OCI-LY7 (cell line): ENCODE measurements around the gene GYPC. TPM values are rescaled to one million over a fixed set of nuclear protein-coding genes. Genes with fewer than 3 reads are reported as not detected.
"Not testable (repeated sequence)": the region's sequence is repeated elsewhere in the genome, so short reads cannot be mapped to it uniquely, and the experiment has no call there.

ENCODE experiments used
- BruUV-seq: library from RNA; stranded (reverse); fragments of 400-500 nt; replicated peaks from 2 replicates; lab custom pipeline; 2021; lab: Mats Ljungman, UMichigan
- CTCF ChIA-PET: fragments of 300-600 bp; sonication (Branson Sonifier 250); formaldehyde crosslinking; loops from one replicate; lab custom pipeline; 2022; ENCODE audit warnings: antibody characterized with exemption; ENCODE audit not compliant: unreplicated experiment; lab: Charles Lee
- POLR2A ChIA-PET: fragments of 300-600 bp; sonication (Branson Sonifier 250); formaldehyde crosslinking; loops from one replicate; lab custom pipeline; 2022; ENCODE audit warnings: antibody characterized with exemption; lab: Charles Lee
- DNase-seq: peaks from one replicate; pipeline ENCODE4 v3.0.0-alpha.2; 2015; ENCODE audit warnings: low spot score
- H2AFZ ChIP-seq: fragments of 200-600 bp; sonication (generic), shearing (Covaris generic); 2 replicates; pipeline ENCODE4 v1.6.1; 2014; ENCODE audit warnings: mild to moderate bottlenecking, antibody characterized with exemption, low read length, moderate library complexity
- H3K27ac ChIP-seq: fragments of 200-600 bp; sonication (generic); 2 replicates; pipeline ENCODE4 v1.5.1; 2014; ENCODE audit warnings: mixed run types, low read depth, mild to moderate bottlenecking, moderate library complexity, low read length, inconsistent platforms; ENCODE audit not compliant: poor library complexity, severe bottlenecking
- H3K36me3 ChIP-seq: fragments of 200-600 bp; sonication (generic); 2 replicates; pipeline ENCODE4 v1.6.1; 2014; ENCODE audit warnings: mild to moderate bottlenecking, antibody characterized with exemption, low read length, moderate library complexity, mixed read lengths; ENCODE audit not compliant: insufficient read depth
- H3K4me1 ChIP-seq: fragments of 200-600 bp; sonication (generic); 2 replicates; pipeline ENCODE4 v1.5.1; 2014; ENCODE audit warnings: mild to moderate bottlenecking, low read length; ENCODE audit not compliant: insufficient read depth, poor library complexity, severe bottlenecking
- H3K4me2 ChIP-seq: fragments of 200-600 bp; sonication (generic); 2 replicates; pipeline ENCODE4 v1.6.1; 2014; ENCODE audit warnings: mild to moderate bottlenecking, low read length
- H3K4me3 ChIP-seq: fragments of 200-600 bp; sonication (generic); 2 replicates; pipeline ENCODE4 v1.5.1; 2014; ENCODE audit warnings: mild to moderate bottlenecking, low read depth, low read length; ENCODE audit not compliant: poor library complexity, severe bottlenecking
- H3K79me2 ChIP-seq: fragments of 200-600 bp; sonication (generic); 2 replicates; pipeline ENCODE4 v1.6.1; 2016; ENCODE audit warnings: low read depth, mild to moderate bottlenecking, low read length, moderate library complexity, mixed read lengths; ENCODE audit not compliant: insufficient read depth
- H3K9me2 ChIP-seq: fragments of 200-600 bp; sonication (generic); 2 replicates; pipeline ENCODE4 v1.6.1; 2016; ENCODE audit warnings: mild to moderate bottlenecking, low read length, mixed read lengths; ENCODE audit not compliant: insufficient read depth
- H3K9me3 ChIP-seq: fragments of 200-600 bp; sonication (generic); 2 replicates; pipeline ENCODE4 v1.6.1; 2014; ENCODE audit warnings: mild to moderate bottlenecking, mixed run types, low read length, mixed read lengths
- H4K20me1 ChIP-seq: fragments of 200-600 bp; sonication (generic); 2 replicates; pipeline ENCODE4 v1.6.1; 2014; ENCODE audit warnings: mild to moderate bottlenecking, antibody characterized with exemption, low read length, moderate library complexity, mixed read lengths; ENCODE audit not compliant: insufficient read depth
- EZH2phosphoT487 ChIP-seq: fragments of 200-600 bp; sonication (generic); IDR thresholded peaks from 2 replicates; pipeline ENCODE4 v1.6.1; 2018; ENCODE audit warnings: low read depth, borderline replicate concordance, mild to moderate bottlenecking, mixed run types, antibody characterized with exemption, low read length, moderate library complexity, mixed read lengths
- intact Hi-C: fragments of 100-400 bp; cut with micrococcal nuclease; formaldehyde crosslinking; loops from one replicate; pipeline ENCODE4 v1.10.0; 2022; ENCODE audit not compliant: unreplicated experiment
- total RNA-seq, 2 experiments: library from RNA; depleted of rRNA in 1 of 2; stranded (reverse); fragments of >200 nt in 1 of 2; shearing (Covaris generic) in 1 of 2; gene quantifications; 2 replicates each; pipeline ENCODE4 v1.2.3, GENCODE V29; 2014 to 2022
- TF ChIP-seq, protein P1 (sequence below): fragments of 200-600 bp; sonication (generic); conservative IDR thresholded peaks from 2 replicates; pipeline ENCODE4 v1.5.1; 2014; ENCODE audit warnings: mild to moderate bottlenecking, antibody characterized with exemption, low read length, moderate library complexity, mixed read lengths

GYPC gene
- total RNA-seq, 2 experiments from 2014 or later, result 96.4 to 154 TPM

DNA sequence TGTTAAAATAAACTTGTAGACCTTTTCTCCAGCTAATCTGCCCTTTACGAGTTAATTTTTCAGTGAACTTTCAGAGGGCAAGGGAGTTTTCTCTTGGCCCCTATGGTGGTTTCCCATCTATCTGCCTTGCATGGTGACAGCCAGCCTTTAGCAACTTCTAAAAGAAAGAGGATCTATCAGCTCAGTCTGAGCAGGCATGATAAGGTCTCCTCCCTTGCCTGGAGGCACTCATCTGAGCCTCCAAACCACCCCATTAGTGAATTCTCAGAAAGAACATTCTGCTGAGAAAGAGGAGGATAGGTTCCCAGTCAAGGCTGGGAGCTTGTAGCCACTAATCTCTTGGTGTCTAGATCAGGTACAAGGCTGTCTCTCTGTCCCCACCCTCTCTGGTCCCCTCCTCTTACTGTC, 10.7 kb upstream of the GYPC start:
- Histone ChIP-seq H3K79me2 (no peaks in the 10 kb centered on the region), H3K9me2 (no peaks in the 10 kb centered on the region), H3K4me3 (no peak overlapping the region), H3K36me3 (no peaks in the 10 kb centered on the region), H3K27ac (peak overlapping the region; percentile 41), H3K4me1 (peaks cover 15% of the 10 kb centered on the region), H3K9me3 (0 out of 2 replicates have a peak, but pooled peaks cover under 1% of the 10 kb centered on the region), H4K20me1 (no peaks in the 10 kb centered on the region), H3K4me2 (no peak overlapping the region), H2AFZ (peak overlapping the region; percentile 94; the same call in 1 of the 2 replicates)
- TF ChIP-seq, protein P1, sequence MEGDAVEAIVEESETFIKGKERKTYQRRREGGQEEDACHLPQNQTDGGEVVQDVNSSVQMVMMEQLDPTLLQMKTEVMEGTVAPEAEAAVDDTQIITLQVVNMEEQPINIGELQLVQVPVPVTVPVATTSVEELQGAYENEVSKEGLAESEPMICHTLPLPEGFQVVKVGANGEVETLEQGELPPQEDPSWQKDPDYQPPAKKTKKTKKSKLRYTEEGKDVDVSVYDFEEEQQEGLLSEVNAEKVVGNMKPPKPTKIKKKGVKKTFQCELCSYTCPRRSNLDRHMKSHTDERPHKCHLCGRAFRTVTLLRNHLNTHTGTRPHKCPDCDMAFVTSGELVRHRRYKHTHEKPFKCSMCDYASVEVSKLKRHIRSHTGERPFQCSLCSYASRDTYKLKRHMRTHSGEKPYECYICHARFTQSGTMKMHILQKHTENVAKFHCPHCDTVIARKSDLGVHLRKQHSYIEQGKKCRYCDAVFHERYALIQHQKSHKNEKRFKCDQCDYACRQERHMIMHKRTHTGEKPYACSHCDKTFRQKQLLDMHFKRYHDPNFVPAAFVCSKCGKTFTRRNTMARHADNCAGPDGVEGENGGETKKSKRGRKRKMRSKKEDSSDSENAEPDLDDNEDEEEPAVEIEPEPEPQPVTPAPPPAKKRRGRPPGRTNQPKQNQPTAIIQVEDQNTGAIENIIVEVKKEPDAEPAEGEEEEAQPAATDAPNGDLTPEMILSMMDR, result no peak
- no peak for TF ChIP-seq EZH2phosphoT487
- POLR2A ChIA-PET, result interaction anchor here (1.1 kb wide), 1 partner anchor 12 kb away, joined by 3 read pairs; no protein-coding TSS in a partner anchor
- CTCF ChIA-PET, result interaction anchor here (1.0 kb wide), 1 partner anchor 10 kb away, joined by 5 read pairs; no protein-coding TSS in a partner anchor
- no TSS peak for BruUV-seq
- intact Hi-C loops, result no loop called here
- no peak for DNase-seq

DNA sequence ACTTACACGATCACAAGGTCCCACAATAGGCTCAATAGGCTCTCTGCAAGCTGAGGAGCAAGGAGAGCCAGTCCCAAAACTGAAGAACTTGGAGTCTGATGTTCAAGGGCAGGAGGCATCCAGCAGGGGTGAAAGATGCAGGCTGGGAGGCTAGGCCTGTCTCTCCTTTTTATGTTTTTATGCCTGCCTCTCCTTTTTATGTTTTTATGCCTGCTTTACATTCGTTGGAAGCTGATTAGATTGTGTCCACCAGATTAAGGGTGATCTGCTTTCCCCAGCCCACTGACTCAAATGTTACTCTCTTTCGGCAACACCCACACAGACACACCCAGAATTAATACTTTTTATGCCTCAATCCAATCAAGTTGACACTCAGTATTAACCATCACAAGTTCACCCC, 9.9 kb upstream of the GYPC start:
- TF ChIP-seq, protein P1, result no peak
- TF ChIP-seq EZH2phosphoT487, result no peak
- Histone ChIP-seq H3K4me1 (peaks cover 15% of the 10 kb centered on the region), H4K20me1 (no peaks in the 10 kb centered on the region), H2AFZ (no peak overlapping the region), H3K9me3 (0 out of 2 replicates have a peak, but pooled peaks cover 4% of the 10 kb centered on the region), H3K36me3 (no peaks in the 10 kb centered on the region), H3K79me2 (no peaks in the 10 kb centered on the region), H3K27ac (no peak overlapping the region), H3K9me2 (no peaks in the 10 kb centered on the region), H3K4me3 (no peak overlapping the region), H3K4me2 (no peak overlapping the region)
- POLR2A ChIA-PET, result interaction anchor here (0.6 to 1.1 kb wide), 2 partner anchors 12 to 972 kb away, joined by 3 read pairs; no protein-coding TSS in a partner anchor
- CTCF ChIA-PET, result interaction anchor here (1.0 kb wide), 1 partner anchor 11 kb away, joined by 5 read pairs; no protein-coding TSS in a partner anchor
- intact Hi-C loops, result no loop called here
- no TSS peak for BruUV-seq
- no peak for DNase-seq

DNA sequence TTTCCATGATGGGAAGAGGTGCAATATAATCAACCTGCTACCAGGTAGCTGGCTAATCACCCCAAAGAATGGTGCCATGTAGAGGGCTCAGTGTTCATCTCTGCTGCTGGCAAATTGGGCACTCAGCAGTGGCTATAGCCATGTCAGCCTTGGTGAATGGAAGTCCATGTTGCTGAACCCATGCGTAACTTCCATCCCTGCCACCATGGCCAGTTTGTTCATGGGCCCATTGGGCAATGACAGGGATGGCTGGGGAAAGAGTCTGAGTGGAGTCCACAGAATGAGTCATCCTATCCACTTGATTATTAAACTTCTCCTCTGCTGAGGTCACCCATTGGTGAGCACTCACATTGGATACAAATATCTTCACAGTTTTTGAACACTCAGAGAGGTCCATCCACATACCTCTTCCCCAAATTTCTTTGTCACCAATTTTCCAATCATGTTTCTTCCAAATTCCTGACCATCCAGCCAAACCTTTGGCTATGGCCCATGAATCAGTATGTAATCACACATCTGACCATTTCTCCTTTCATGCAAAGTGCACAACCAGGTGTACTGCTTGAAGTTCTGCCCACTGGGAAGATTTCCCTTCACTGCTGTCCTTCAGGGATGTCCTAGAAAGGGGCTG, 8.1 kb upstream of the GYPC start:
- H3K9me3 ChIP-seq, H3K79me2 ChIP-seq, CTCF ChIA-PET, H3K27ac ChIP-seq, H3K4me3 ChIP-seq, POLR2A ChIA-PET, H3K9me2 ChIP-seq, BruUV-seq, intact Hi-C loops, H3K36me3 ChIP-seq, H2AFZ ChIP-seq, DNase-seq, H3K4me2 ChIP-seq, H4K20me1 ChIP-seq: not testable (repeated sequence)
- H3K4me1 ChIP-seq, result peaks cover 15% of the 10 kb centered on the region

DNA sequence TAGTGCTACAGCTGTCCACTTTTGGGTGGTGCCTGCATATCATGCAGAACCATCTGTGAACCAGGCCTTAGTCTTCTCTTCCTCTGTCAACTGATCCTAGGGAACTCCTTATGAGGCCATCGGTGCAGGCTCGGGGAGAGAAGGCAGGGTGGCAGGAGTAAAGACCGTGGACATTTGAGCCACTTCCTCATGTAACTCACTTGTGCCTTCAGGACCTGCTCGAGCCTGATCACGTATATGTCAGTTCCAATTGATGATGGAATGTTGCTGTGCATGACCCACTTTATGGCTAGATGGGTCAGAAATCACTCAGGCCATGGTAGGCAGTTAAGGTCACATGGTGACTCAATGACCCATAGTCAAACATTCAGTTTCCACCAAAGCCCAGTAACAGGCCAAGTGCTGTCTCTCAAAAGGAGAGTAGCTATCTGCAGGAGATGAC, 7.6 kb upstream of the GYPC start:
- H3K4me2 ChIP-seq, intact Hi-C loops, H3K9me2 ChIP-seq, H4K20me1 ChIP-seq, H3K36me3 ChIP-seq, H3K27ac ChIP-seq, POLR2A ChIA-PET, H3K9me3 ChIP-seq, H2AFZ ChIP-seq, H3K79me2 ChIP-seq, H3K4me3 ChIP-seq, BruUV-seq, DNase-seq, CTCF ChIA-PET: not testable (repeated sequence)
- H3K4me1 ChIP-seq, result peaks cover 15% of the 10 kb centered on the region
